Keratinocyte (primary cell): ENCODE data around the gene TANGO2.

Experiments used
- EZH2 ChIP-seq: IDR thresholded peaks from one replicate; pipeline ENCODE4 v1.6.1; 2012; ENCODE audit warnings: inconsistent platforms, mild to moderate bottlenecking, low read length, moderate library complexity
- TF ChIP-seq, protein P1 (sequence below), 3 experiments: IDR thresholded peaks in 1 of 3; conservative IDR thresholded peaks in 1 of 3; optimal IDR thresholded peaks in 1 of 3; 2 replicates in 2 of 3; 3 replicates in 1 of 3; pipeline versions ENCODE3 to v1.5.1; 2011; ENCODE audit warnings: low read length in 3 of 3, mild to moderate bottlenecking in 3 of 3, moderate library complexity in 2 of 3, control low read depth in 1 of 3, inconsistent platforms in 1 of 3; ENCODE audit not compliant: insufficient read depth in 2 of 3; ENCODE audit errors: extremely low read depth in 1 of 3

DNA sequence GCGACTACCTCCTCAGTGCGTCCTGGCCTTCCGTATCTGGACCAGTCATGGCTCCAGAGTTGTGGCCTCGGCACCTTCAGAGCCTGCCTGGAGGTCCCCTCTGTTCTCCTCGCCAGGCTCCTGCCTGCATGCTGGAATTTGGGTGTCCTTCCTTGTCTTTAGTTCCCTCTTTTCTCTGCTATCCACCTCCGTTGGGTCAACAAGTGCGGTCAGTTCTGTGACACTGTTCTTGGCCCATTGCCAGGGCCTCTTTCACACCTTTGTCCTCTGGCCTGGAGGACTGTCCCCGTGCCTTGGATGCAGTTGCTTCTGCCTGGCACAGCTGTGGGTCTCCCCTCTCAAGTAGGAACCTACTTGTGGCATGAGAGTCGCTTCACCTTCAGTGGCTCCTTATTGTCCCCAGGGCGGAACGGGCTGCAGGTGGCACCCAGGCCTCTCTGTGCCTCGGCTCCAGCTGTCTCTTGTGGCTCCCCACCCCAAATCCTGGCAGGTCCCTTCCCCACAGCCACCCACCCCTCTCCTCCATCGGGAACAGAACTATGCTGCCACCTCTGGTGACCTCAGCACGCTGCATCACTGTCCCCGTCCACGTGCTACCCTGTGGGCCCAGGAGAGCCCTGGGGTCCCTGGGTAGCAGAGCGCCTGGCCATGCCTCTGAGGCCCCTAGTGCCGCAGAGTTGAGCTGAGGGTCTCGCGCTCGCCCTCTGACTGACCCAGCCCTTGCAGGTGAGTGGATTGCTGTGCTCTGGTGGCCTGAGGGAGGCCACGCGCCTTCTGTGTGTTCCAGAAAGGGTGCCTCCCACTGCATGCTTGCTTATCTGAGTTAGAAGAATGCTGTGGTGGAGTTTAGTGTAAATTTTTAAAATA lies 63.9 kb downstream of the TANGO2 start:
- TF ChIP-seq, protein P1, sequence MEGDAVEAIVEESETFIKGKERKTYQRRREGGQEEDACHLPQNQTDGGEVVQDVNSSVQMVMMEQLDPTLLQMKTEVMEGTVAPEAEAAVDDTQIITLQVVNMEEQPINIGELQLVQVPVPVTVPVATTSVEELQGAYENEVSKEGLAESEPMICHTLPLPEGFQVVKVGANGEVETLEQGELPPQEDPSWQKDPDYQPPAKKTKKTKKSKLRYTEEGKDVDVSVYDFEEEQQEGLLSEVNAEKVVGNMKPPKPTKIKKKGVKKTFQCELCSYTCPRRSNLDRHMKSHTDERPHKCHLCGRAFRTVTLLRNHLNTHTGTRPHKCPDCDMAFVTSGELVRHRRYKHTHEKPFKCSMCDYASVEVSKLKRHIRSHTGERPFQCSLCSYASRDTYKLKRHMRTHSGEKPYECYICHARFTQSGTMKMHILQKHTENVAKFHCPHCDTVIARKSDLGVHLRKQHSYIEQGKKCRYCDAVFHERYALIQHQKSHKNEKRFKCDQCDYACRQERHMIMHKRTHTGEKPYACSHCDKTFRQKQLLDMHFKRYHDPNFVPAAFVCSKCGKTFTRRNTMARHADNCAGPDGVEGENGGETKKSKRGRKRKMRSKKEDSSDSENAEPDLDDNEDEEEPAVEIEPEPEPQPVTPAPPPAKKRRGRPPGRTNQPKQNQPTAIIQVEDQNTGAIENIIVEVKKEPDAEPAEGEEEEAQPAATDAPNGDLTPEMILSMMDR (optimal IDR thresholded peaks at IDR 0.05 in 1 of 3, IDR thresholded peaks at IDR 0.05 in 1 of 3, conservative IDR thresholded peaks at IDR 0.05 in 1 of 3; ENCODE audit: extremely low read depth in 1 of 3, insufficient read depth in 2 of 3, low read length in 3 of 3) = peak in 2 of 3 experiments; percentile 35 to 61
- no peak for TF ChIP-seq EZH2
